H1 (cell line): ENCODE measurements around the gene MAB21L3. TPM values are rescaled to one million over a fixed set of nuclear protein-coding genes. Genes with fewer than 3 reads are reported as not detected.

Experiments used
- CTCF ChIA-PET: fragments of 300-600 bp; sonication (Branson Sonifier 250); formaldehyde crosslinking; loops from one replicate; lab custom pipeline; 2021; ENCODE audit not compliant: partially characterized antibody; lab: Charles Lee
- POLR2A ChIA-PET: fragments of 300-600 bp; sonication (Branson Sonifier 250); formaldehyde crosslinking; loops from one replicate; lab custom pipeline; 2021; ENCODE audit warnings: inconsistent platforms; ENCODE audit not compliant: partially characterized antibody; lab: Charles Lee
- DNase-seq, 2 experiments: peaks; one replicate each; pipeline versions ENCODE4 v3.0.0 to v3.0.0-alpha.2; 2010 to 2022; ENCODE audit warnings: low spot score in 2 of 2, low read depth in 1 of 2, mixed read lengths in 1 of 2
- FAIRE-seq: peaks from 2 replicates; lab custom pipeline; 2011; peaks lifted over from hg19 to GRCh38; lab: Jason Lieb, UNC
- H2AFZ ChIP-seq: 2 replicates; pipeline ENCODE4 v1.8.1; 2012; ENCODE audit warnings: low read length, inconsistent platforms
- H2AK5ac ChIP-seq: 2 replicates; pipeline ENCODE4 v1.6.1; 2013; ENCODE audit warnings: low read depth, low read length
- H2BK120ac ChIP-seq: replicated peaks from 2 replicates; pipeline ENCODE3; 2013; ENCODE audit warnings: low read depth, low read length, inconsistent platforms
- H2BK12ac ChIP-seq: 2 replicates; pipeline ENCODE4 v1.6.1; 2013; ENCODE audit warnings: low read depth, low read length
- H2BK15ac ChIP-seq: 2 replicates; pipeline ENCODE4 v1.6.1; 2013; ENCODE audit warnings: low read length
- H2BK20ac ChIP-seq: 2 replicates; pipeline ENCODE4 v1.6.1; 2013; ENCODE audit warnings: low read length
- H2BK5ac ChIP-seq: 2 replicates; pipeline ENCODE4 v1.6.1; 2013; ENCODE audit warnings: low read depth, low read length
- H3K14ac ChIP-seq: 2 replicates; pipeline ENCODE4 v1.6.1; 2013; ENCODE audit warnings: inconsistent platforms; ENCODE audit not compliant: insufficient read length
- H3K18ac ChIP-seq: 2 replicates; pipeline ENCODE4 v1.6.1; 2013; ENCODE audit warnings: low read length; ENCODE audit errors: extremely low read depth
- H3K23ac ChIP-seq: 2 replicates; pipeline ENCODE4 v1.6.1; 2013; ENCODE audit warnings: inconsistent platforms; ENCODE audit not compliant: insufficient read length
- H3K23me2 ChIP-seq: 2 replicates; pipeline ENCODE4 v1.6.1; 2013; ENCODE audit warnings: low read depth, low read length
- H3K27ac ChIP-seq: 2 replicates; pipeline ENCODE4 v1.6.1; 2011; ENCODE audit warnings: low read depth, low read length, inconsistent platforms
- H3K27me3 ChIP-seq, 4 experiments: replicated peaks in 1 of 4; 1 replicate in 1 of 4; 2 replicates in 3 of 4; pipeline versions ENCODE4 v1.6.1 to v1.8.1; 2011 to 2013; ENCODE audit warnings: low read length in 3 of 4, mild to moderate bottlenecking in 3 of 4, inconsistent platforms in 2 of 4, mixed read lengths in 2 of 4, moderate library complexity in 1 of 4; ENCODE audit not compliant: control insufficient read depth in 3 of 4, insufficient read depth in 3 of 4; ENCODE audit errors: extremely low read depth in 1 of 4
- H3K36me3 ChIP-seq, 4 experiments: 2 replicates each; pipeline versions ENCODE4 v1.6.1 to v1.8.1; 2011 to 2013; ENCODE audit warnings: mild to moderate bottlenecking in 4 of 4, low read length in 3 of 4, moderate library complexity in 2 of 4, control low read depth in 1 of 4, inconsistent platforms in 1 of 4; ENCODE audit not compliant: insufficient read depth in 4 of 4, control insufficient read depth in 2 of 4
- H3K4ac ChIP-seq: replicated peaks from 2 replicates; pipeline ENCODE3; 2013; ENCODE audit warnings: low read length, low read depth, mixed read lengths, inconsistent platforms; ENCODE audit not compliant: insufficient read length
- H3K4me1 ChIP-seq, 4 experiments: replicated peaks in 1 of 4; 1 replicate in 1 of 4; 2 replicates in 3 of 4; pipeline versions ENCODE4 v1.6.1 to v1.8.1; 2011 to 2013; ENCODE audit warnings: low read length in 3 of 4, inconsistent platforms in 2 of 4, mixed read lengths in 1 of 4; ENCODE audit not compliant: insufficient read depth in 4 of 4, control insufficient read depth in 3 of 4
- H3K4me2 ChIP-seq, 2 experiments: 2 replicates each; pipeline versions ENCODE4 v1.6.1 to v1.8.1; 2011 to 2013; ENCODE audit warnings: low read depth in 2 of 2, low read length in 2 of 2, control low read depth in 1 of 2, inconsistent platforms in 1 of 2, mild to moderate bottlenecking in 1 of 2; ENCODE audit not compliant: insufficient read depth in 1 of 2
- H3K4me3 ChIP-seq, 4 experiments: fragments of 200-600, 300-600 bp in 1 of 4; sonication (generic), shearing (Covaris generic), sonication (Bioruptor Twin) in 1 of 4; 2 replicates each; pipeline versions ENCODE4 v1.5.1 to v1.8.1; 2011 to 2016; ENCODE audit warnings: low read length in 4 of 4, low read depth in 3 of 4, control low read depth in 2 of 4, inconsistent platforms in 2 of 4, mild to moderate bottlenecking in 2 of 4, mixed read lengths in 1 of 4, moderate library complexity in 1 of 4; ENCODE audit not compliant: insufficient read depth in 2 of 4; ENCODE audit errors: extremely low read depth in 1 of 4
- H3K56ac ChIP-seq: replicated peaks from 2 replicates; pipeline ENCODE3; 2013; ENCODE audit warnings: low read depth, mild to moderate bottlenecking, mixed read lengths, low read length, inconsistent platforms; ENCODE audit not compliant: insufficient read length
- H3K79me1 ChIP-seq: 2 replicates; pipeline ENCODE4 v1.6.1; 2013; ENCODE audit warnings: low read depth, low read length, control low read depth
- H3K79me2 ChIP-seq, 2 experiments: 2 replicates each; pipeline versions ENCODE4 v1.6.1 to v1.8.1; 2012 to 2013; ENCODE audit warnings: low read length in 2 of 2, mild to moderate bottlenecking in 2 of 2, inconsistent platforms in 1 of 2; ENCODE audit not compliant: insufficient read depth in 2 of 2, control insufficient read depth in 1 of 2
- H3K9ac ChIP-seq, 4 experiments: replicated peaks in 1 of 4; 1 replicate in 1 of 4; 2 replicates in 3 of 4; pipeline versions ENCODE4 v1.6.1 to v1.8.1; 2011 to 2013; ENCODE audit warnings: low read depth in 3 of 4, low read length in 3 of 4, control low read depth in 2 of 4, mild to moderate bottlenecking in 2 of 4, moderate library complexity in 2 of 4, inconsistent platforms in 1 of 4; ENCODE audit errors: extremely low read depth in 1 of 4
- H3K9me3 ChIP-seq, 2 experiments: 2 replicates each; pipeline versions ENCODE4 v1.6.1 to v1.8.1; 2012 to 2013; ENCODE audit warnings: mild to moderate bottlenecking in 2 of 2, moderate library complexity in 2 of 2, control low read depth in 1 of 2, inconsistent platforms in 1 of 2, low read depth in 1 of 2, low read length in 1 of 2, mixed read lengths in 1 of 2; ENCODE audit not compliant: insufficient read depth in 2 of 2
- H4K20me1 ChIP-seq, 2 experiments: replicated peaks in 1 of 2; 2 replicates each; pipeline versions ENCODE3 to v1.8.1; 2011 to 2013; ENCODE audit warnings: inconsistent platforms in 2 of 2, low read length in 2 of 2, mild to moderate bottlenecking in 1 of 2; ENCODE audit not compliant: insufficient read depth in 2 of 2, control insufficient read depth in 1 of 2
- H4K5ac ChIP-seq: 2 replicates; pipeline ENCODE4 v1.6.1; 2013; ENCODE audit warnings: low read length, low read depth, mixed read lengths, inconsistent platforms; ENCODE audit not compliant: insufficient read length
- H4K8ac ChIP-seq: 2 replicates; pipeline ENCODE4 v1.8.0; 2013; ENCODE audit warnings: mild to moderate bottlenecking, moderate library complexity, low read length, inconsistent platforms; ENCODE audit not compliant: insufficient read depth; ENCODE audit errors: extremely low read depth
- H4K91ac ChIP-seq: replicated peaks from 2 replicates; pipeline ENCODE3; 2013; ENCODE audit warnings: low read length, mixed read lengths, inconsistent platforms; ENCODE audit not compliant: insufficient read length
- CBX5 ChIP-seq: fragments of 300-800, 300-1000 bp; sonication (generic); IDR thresholded peaks from 2 replicates; pipeline ENCODE4 v1.7.1; 2016; ENCODE audit warnings: antibody characterized with exemption, low read length, low read depth
- CEBPB ChIP-seq: IDR thresholded peaks from 2 replicates; pipeline ENCODE4 v1.6.1; 2012; ENCODE audit warnings: low read depth, low read length
- EGR1 ChIP-seq: IDR thresholded peaks from 2 replicates; pipeline ENCODE4 v1.6.1; 2011; ENCODE audit warnings: low read depth, low read length, borderline replicate concordance
- EP300 ChIP-seq, 2 experiments: IDR thresholded peaks; 1 replicate in 1 of 2; 2 replicates in 1 of 2; pipeline ENCODE4 v1.6.1; 2011 to 2012; ENCODE audit warnings: low read depth in 2 of 2, low read length in 2 of 2, mild to moderate bottlenecking in 2 of 2, borderline replicate concordance in 1 of 2, inconsistent platforms in 1 of 2, moderate library complexity in 1 of 2
- EZH2 ChIP-seq: fragments of 200-600 bp; sonication (generic); IDR thresholded peaks from 2 replicates; pipeline ENCODE4 v1.7.1; 2012; ENCODE audit warnings: low read depth, mild to moderate bottlenecking, moderate library complexity, low read length, inconsistent platforms; ENCODE audit not compliant: severe bottlenecking
- GABPA ChIP-seq: IDR thresholded peaks from 2 replicates; pipeline ENCODE4 v1.6.1; 2011; ENCODE audit warnings: mild to moderate bottlenecking, low read length, moderate library complexity, borderline replicate concordance; ENCODE audit not compliant: insufficient read depth
- JUND ChIP-seq: IDR thresholded peaks from 2 replicates; pipeline ENCODE4 v1.6.1; 2011; ENCODE audit warnings: mild to moderate bottlenecking, improper control_type of control experiment, low read length
- MAX ChIP-seq: IDR thresholded peaks from 2 replicates; pipeline ENCODE4 v1.6.1; 2012; ENCODE audit warnings: inconsistent platforms
- POLR2A ChIP-seq, 2 experiments: IDR thresholded peaks; 1 replicate in 1 of 2; 2 replicates in 1 of 2; pipeline ENCODE4 v1.6.1; 2011; ENCODE audit warnings: low read depth in 2 of 2, low read length in 2 of 2, mild to moderate bottlenecking in 2 of 2; ENCODE audit errors: control extremely low read depth in 1 of 2
- POLR2AphosphoS5 ChIP-seq: IDR thresholded peaks from 2 replicates; pipeline ENCODE4 v1.6.1; 2011; ENCODE audit warnings: low read depth, low read length
- SAP30 ChIP-seq: fragments of 300-600 bp; sonication (generic); IDR thresholded peaks from 2 replicates; pipeline ENCODE4 v1.7.1; 2012; ENCODE audit warnings: low read length, moderate library complexity, mild to moderate bottlenecking, inconsistent platforms; ENCODE audit not compliant: insufficient read depth, insufficient replicate concordance
- SP2 ChIP-seq: IDR thresholded peaks from 2 replicates; pipeline ENCODE4 v1.6.1; 2012; ENCODE audit warnings: mild to moderate bottlenecking, low read length, inconsistent platforms
- SUZ12 ChIP-seq: fragments of 200-600 bp; sonication (generic); IDR thresholded peaks from 2 replicates; pipeline ENCODE4 v1.6.1; 2012; ENCODE audit warnings: mild to moderate bottlenecking, inconsistent platforms, low read length, moderate library complexity, mixed read lengths
- TCF12 ChIP-seq: IDR thresholded peaks from 2 replicates; pipeline ENCODE4 v1.6.1; 2011; ENCODE audit warnings: low read depth, mild to moderate bottlenecking, low read length
- TEAD4 ChIP-seq: IDR thresholded peaks from 2 replicates; pipeline ENCODE4 v1.6.1; 2012; ENCODE audit warnings: low read depth, low read length, inconsistent platforms, mixed read lengths
- polyA plus RNA-seq, 7 experiments: library from polyadenylated mRNA; depleted of rRNA in 3 of 7; stranded (reverse) in 5 of 7; unstranded in 2 of 7; fragments of >200 nt in 5 of 7; fragments of 200-250 nt in 2 of 7; gene quantifications; 1 replicate in 5 of 7; 2 replicates in 1 of 7; 4 replicates in 1 of 7; pipeline versions ENCODE4 v1.2.1 to v1.2.3, GENCODE V29; 2011 to 2013; ENCODE audit warnings: missing spikeins in 2 of 7, mixed read lengths in 2 of 7
- total RNA-seq: library from RNA; stranded (reverse); fragmentation: NEBNext Ultra II Directional; extraction: Animal tissue kit (Norgen Biotek cat#: 25700); gene quantifications from 2 replicates; pipeline ENCODE4 v1.2.1, GENCODE V29; 2021

The MAB21L3 gene
- total and polyA plus RNA-seq, 2 of the 8 experiments (the other 6 are each of a cell fraction or from before 2014, with no cell fraction given), result not detected

GRCh38 chr1:116153692-116154031 lies 42.5 kb downstream of the MAB21L3 start:
- FAIRE-seq, result no peak
- no peak overlapping the region for H2BK5ac ChIP-seq
- 0 out of 7 replicates have a peak, but pooled peaks cover 0 to 2% (median 0%) of the 10 kb centered on the region in 4 experiments for H3K4me1 ChIP-seq
- no peak for DNase-seq
- no peak overlapping the region for H3K23ac ChIP-seq
- no peak overlapping the region for H3K4ac ChIP-seq
- no peak overlapping the region for H4K5ac ChIP-seq
- no peak overlapping the region for H3K4me2 ChIP-seq
- H4K8ac ChIP-seq, result no peak overlapping the region
- TF ChIP-seq EP300 (IDR thresholded peaks at IDR 0.05; ENCODE audit: borderline replicate concordance in 1 of 2, low read depth in 2 of 2, low read length in 2 of 2) (no peak), TCF12 (no peak), JUND (no peak), EGR1 (no peak), SAP30 (no peak), TEAD4 (no peak), CBX5 (no peak), POLR2AphosphoS5 (no peak), SUZ12 (no peak), EZH2 (no peak), POLR2A (IDR thresholded peaks at IDR 0.05; ENCODE audit: control extremely low read depth in 1 of 2, low read depth in 2 of 2, low read length in 2 of 2) (no peak), MAX (no peak), GABPA (no peak), SP2 (no peak), CEBPB (no peak)
- H3K23me2 ChIP-seq, result peaks cover 2% of the 10 kb centered on the region; the same call in 1 of the 2 replicates
- H3K27me3 ChIP-seq, result peaks cover 0 to 6% (median 5%) of the 10 kb centered on the region in 4 experiments; a peak in 4 of 7 replicates
- H4K20me1 ChIP-seq, result no peaks in the 10 kb centered on the region
- H3K79me1 ChIP-seq, result no peaks in the 10 kb centered on the region
- no peak overlapping the region for H2BK120ac ChIP-seq
- H3K56ac ChIP-seq, result no peak overlapping the region
- H3K14ac ChIP-seq, result no peak overlapping the region
- H3K9me3 ChIP-seq, result no peaks in the 10 kb centered on the region
- H3K9ac ChIP-seq, result no peak overlapping the region
- CTCF ChIA-PET, result interaction anchor here (1.0 to 2.2 kb wide), 12 partner anchors 11 to 346 kb away, joined by 3 to 15 read pairs (median 4); no protein-coding TSS in a partner anchor
- no peaks in the 10 kb centered on the region for H3K36me3 ChIP-seq
- no peaks in the 10 kb centered on the region for H3K79me2 ChIP-seq
- no peak overlapping the region for H2BK12ac ChIP-seq
- no peak overlapping the region for H2BK15ac ChIP-seq
- H3K27ac ChIP-seq, result no peak overlapping the region
- no peak overlapping the region for H2AK5ac ChIP-seq
- H2AFZ ChIP-seq, result no peak overlapping the region
- H3K4me3 ChIP-seq, result no peak overlapping the region
- no peak overlapping the region for H4K91ac ChIP-seq
- H3K18ac ChIP-seq, result no peak overlapping the region
- H2BK20ac ChIP-seq, result no peak overlapping the region
- POLR2A ChIA-PET, result interaction anchor here (0.6 to 1.3 kb wide), 3 partner anchors 9 to 253 kb away, joined by 3 to 4 read pairs (median 3); no protein-coding TSS in a partner anchor
